HCT116 (cell line): Measurements from ENCODE around the gene HOXA13. TPM values are rescaled to one million over a fixed set of nuclear protein-coding genes. Genes with fewer than 3 reads are reported as not detected.

ENCODE experiments used
- ATAC-seq: fragments of 200-7000 bp; cut with Tn5 transposase; 2 replicates; pipeline ENCODE4 v1.9.1; 2020; ENCODE audit warnings: mild to moderate bottlenecking, moderate library complexity
- BruUV-seq: library from RNA; stranded (reverse); fragments of 400-500 nt; replicated peaks from 2 replicates; lab custom pipeline; 2021; lab: Mats Ljungman, UMichigan
- CTCF ChIA-PET: fragments of 300-600 bp; sonication (Branson Sonifier 250); formaldehyde crosslinking; loops from one replicate; lab custom pipeline; 2021; ENCODE audit warnings: antibody characterized with exemption; lab: Charles Lee
- POLR2A ChIA-PET: fragments of 300-600, 350-600 bp; sonication (Branson Sonifier 250); formaldehyde crosslinking; loops from one replicate; lab custom pipeline; 2021; ENCODE audit warnings: antibody characterized with exemption; lab: Charles Lee
- RAD21 ChIA-PET, 2 experiments: fragments of 300-600 bp; sonication (Branson Sonifier 250); formaldehyde crosslinking; loops; one replicate each; lab custom pipeline; 2023; ENCODE audit warnings: low total read pairs in 2 of 2; ENCODE audit not compliant: uncharacterized antibody in 2 of 2, unreplicated experiment in 2 of 2, low non-redundant PET in 1 of 2; lab: Charles Lee
- DNase-seq: peaks from one replicate; pipeline ENCODE4 v3.0.0-alpha.2; 2010; ENCODE audit warnings: low read depth, low spot score
- H2AFZ ChIP-seq: fragments of 200-600 bp; shearing (Covaris generic), sonication (generic); 2 replicates; pipeline ENCODE4 v1.6.1; 2017; ENCODE audit warnings: low read depth, mixed run types, mixed read lengths, antibody characterized with exemption, low read length; ENCODE audit not compliant: poor library complexity, severe bottlenecking
- H3K27ac ChIP-seq: 2 replicates; pipeline ENCODE4 v1.5.1; 2012; ENCODE audit warnings: low read depth, low read length
- H3K27me3 ChIP-seq: fragments of 200-600 bp; sonication (generic); 2 replicates; pipeline ENCODE4 v1.6.1; 2016; ENCODE audit warnings: mixed run types, low read length, mixed read lengths; ENCODE audit not compliant: insufficient read depth
- H3K36me3 ChIP-seq, 2 experiments: fragments of 200-500 bp in 1 of 2; fragments of 200-600 bp in 1 of 2; sonication (Bioruptor generic) in 1 of 2; sonication (generic) in 1 of 2; 2 replicates each; pipeline versions ENCODE4 v1.5.1 to v1.6.1; 2014 to 2016; ENCODE audit warnings: low read length in 2 of 2, inconsistent platforms in 1 of 2, mixed read lengths in 1 of 2, mixed run types in 1 of 2; ENCODE audit not compliant: insufficient read depth in 2 of 2, control insufficient read depth in 1 of 2
- H3K4me1 ChIP-seq, 2 experiments: fragments of 200-600 bp in 1 of 2; sonication (generic) in 1 of 2; 2 replicates each; pipeline versions ENCODE4 v1.5.1 to v1.6.1; 2012 to 2017; ENCODE audit warnings: low read length in 2 of 2, inconsistent platforms in 1 of 2, mild to moderate bottlenecking in 1 of 2, mixed read lengths in 1 of 2, mixed run types in 1 of 2, moderate library complexity in 1 of 2; ENCODE audit not compliant: insufficient read depth in 2 of 2, control insufficient read depth in 1 of 2
- H3K4me2 ChIP-seq: fragments of 200-600 bp; sonication (generic); 2 replicates; pipeline ENCODE4 v1.6.1; 2017; ENCODE audit warnings: mixed run types, low read length, mixed read lengths
- H3K4me3 ChIP-seq, 2 experiments: fragments of 200-600 bp in 1 of 2; sonication (generic) in 1 of 2; replicated peaks in 1 of 2; 2 replicates each; pipeline ENCODE4 v1.5.1; 2011 to 2016; ENCODE audit warnings: low read length in 2 of 2, control low read depth in 1 of 2, low read depth in 1 of 2, mild to moderate bottlenecking in 1 of 2, mixed read lengths in 1 of 2, mixed run types in 1 of 2
- H3K79me2 ChIP-seq: fragments of 200-600 bp; sonication (generic); 2 replicates; pipeline ENCODE4 v1.6.1; 2017; ENCODE audit warnings: mild to moderate bottlenecking, mixed run types, low read length, moderate library complexity, mixed read lengths; ENCODE audit not compliant: insufficient read depth
- H3K9ac ChIP-seq: fragments of 200-600 bp; sonication (generic); 2 replicates; pipeline ENCODE4 v1.6.1; 2016; ENCODE audit warnings: low read length, mixed read lengths
- H3K9me2 ChIP-seq: fragments of 200-600 bp; sonication (generic), shearing (Covaris generic); 2 replicates; pipeline ENCODE4 v1.6.1; 2017; ENCODE audit warnings: mixed run types, mild to moderate bottlenecking, moderate library complexity; ENCODE audit not compliant: insufficient read depth
- H3K9me3 ChIP-seq, 2 experiments: fragments of 200-500 bp in 1 of 2; fragments of 200-600 bp in 1 of 2; sonication (Bioruptor generic) in 1 of 2; sonication (generic) in 1 of 2; 2 replicates each; pipeline ENCODE4 v1.6.1; 2014 to 2017; ENCODE audit warnings: low read length in 2 of 2, mixed read lengths in 2 of 2, inconsistent platforms in 1 of 2, low read depth in 1 of 2, mild to moderate bottlenecking in 1 of 2, mixed run types in 1 of 2, moderate library complexity in 1 of 2; ENCODE audit not compliant: control insufficient read depth in 1 of 2, insufficient read depth in 1 of 2
- H4K20me1 ChIP-seq: fragments of 200-600 bp; sonication (generic), shearing (Covaris generic); 2 replicates; pipeline ENCODE4 v1.6.1; 2017; ENCODE audit warnings: mixed run types, mild to moderate bottlenecking, moderate library complexity; ENCODE audit not compliant: insufficient read depth
- CEBPB ChIP-seq: IDR thresholded peaks from 2 replicates; pipeline ENCODE4 v1.6.1; 2012; ENCODE audit warnings: low read depth
- EZH2 ChIP-seq: fragments of 200-600 bp; sonication (generic); IDR thresholded peaks from 2 replicates; pipeline ENCODE4 v1.6.1; 2017; ENCODE audit warnings: antibody characterized with exemption, mixed run types
- EZH2phosphoT487 ChIP-seq: fragments of 200-600 bp; IDR thresholded peaks from 2 replicates; pipeline ENCODE4 v1.6.1; 2018; ENCODE audit warnings: antibody characterized with exemption, borderline replicate concordance
- FOSL1 ChIP-seq: IDR thresholded peaks from 2 replicates; pipeline ENCODE4 v1.6.1; 2012; ENCODE audit warnings: low read depth
- JUND ChIP-seq: IDR thresholded peaks from 2 replicates; pipeline ENCODE4 v1.6.1; 2012
- RAD21 ChIP-seq: IDR thresholded peaks from 2 replicates; pipeline ENCODE4 v1.6.1; 2012; ENCODE audit warnings: low read depth, mild to moderate bottlenecking
- REST ChIP-seq: IDR thresholded peaks from 2 replicates; pipeline ENCODE4 v1.6.1; 2012; ENCODE audit warnings: low read depth
- SRF ChIP-seq: IDR thresholded peaks from 2 replicates; pipeline ENCODE4 v1.6.1; 2012; ENCODE audit warnings: low read depth
- YY1 ChIP-seq: IDR thresholded peaks from 2 replicates; pipeline ENCODE4 v1.6.1; 2011; ENCODE audit warnings: low read length, low read depth, moderate library complexity, mild to moderate bottlenecking; ENCODE audit not compliant: insufficient replicate concordance; ENCODE audit errors: extremely low read depth
- ZFX ChIP-seq: fragments of 450-650 bp; IDR thresholded peaks from 2 replicates; pipeline ENCODE4 v1.6.1; 2017
- intact Hi-C: fragments of 100-400 bp; cut with micrococcal nuclease; formaldehyde crosslinking; loops from 2 replicates; pipeline ENCODE4 v1.10.0; 2022
- total RNA-seq: library from RNA; stranded (reverse); gene quantifications from one replicate; pipeline ENCODE4 v1.2.1, GENCODE V29; 2021; ENCODE audit not compliant: unreplicated experiment

The HOXA13 gene
- total RNA-seq, 1 experiment from 2014 or later = 3.6 TPM

- Histone ChIP-seq H3K79me2 (no peaks in the 10 kb centered on the region), H3K36me3 (no peaks in the 10 kb centered on the region), H2AFZ (no peak overlapping the region), H3K27ac (no peak overlapping the region), H3K9me2 (no peaks in the 10 kb centered on the region), H3K9ac (no peak overlapping the region), H3K27me3 (no peaks in the 10 kb centered on the region), H3K9me3 (no peaks in the 10 kb centered on the region), H3K4me3 (no peak overlapping the region), H3K4me2 (no peak overlapping the region), H3K4me1 (no peaks in the 10 kb centered on the region), H4K20me1 (no peaks in the 10 kb centered on the region)
- no TSS peak for BruUV-seq
- DNase-seq = no peak
- TF ChIP-seq YY1 = no peak
- TF ChIP-seq FOSL1 = no peak
- TF ChIP-seq CEBPB = no peak
- TF ChIP-seq ZFX = no peak
- no peak for TF ChIP-seq REST
- no peak for TF ChIP-seq JUND
- TF ChIP-seq EZH2phosphoT487 = no peak
- TF ChIP-seq EZH2 = no peak
- no peak for TF ChIP-seq SRF
- no peak for TF ChIP-seq RAD21
- ATAC-seq = no peak
- intact Hi-C loops = no loop called here
- POLR2A ChIA-PET = no interaction called here
- RAD21 ChIA-PET = no interaction called here
- CTCF ChIA-PET = no interaction called here
These were observed 45.4 kb upstream of the HOXA13 start for GRCh38 chr7:27245124-27245797.
